MCF 10A (cell line): ENCODE results near the gene FSD1. TPM values are rescaled to one million over a fixed set of nuclear protein-coding genes. Genes with fewer than 3 reads are reported as not detected.
A peak's percentile ranks its signal among the peaks of the same experiment; 100 is the strongest.

ENCODE experiments used
- BruUV-seq: library from RNA; stranded (reverse); fragments of 400-500 nt; replicated peaks from 2 replicates; lab custom pipeline; 2021; lab: Mats Ljungman, UMichigan
- CTCF ChIA-PET: fragments of 300-600 bp; sonication (Branson Sonifier 250); formaldehyde crosslinking; extraction: SDS; loops from one replicate; lab custom pipeline; 2021; ENCODE audit warnings: antibody characterized with exemption, inconsistent platforms; lab: Yijun Ruan, JAX
- POLR2A ChIA-PET: fragments of 300-600, 350-650 bp; sonication (Branson Sonifier 250); formaldehyde crosslinking; extraction: SDS; loops from one replicate; lab custom pipeline; 2020; ENCODE audit warnings: antibody characterized with exemption, inconsistent platforms; lab: Yijun Ruan, JAX
- DNase-seq: peaks from one replicate; pipeline ENCODE4 v3.0.0-alpha.2; 2018; ENCODE audit not compliant: unreplicated experiment
- H3K27ac Mint-ChIP-seq: one replicate; pipeline ENCODE4 v1.8.0; 2022; ENCODE audit warnings: mild to moderate bottlenecking, low read depth, mixed read lengths; ENCODE audit not compliant: unreplicated experiment
- H3K27me3 Mint-ChIP-seq: one replicate; pipeline ENCODE4 v1.8.0; 2022; ENCODE audit warnings: mixed read lengths; ENCODE audit not compliant: insufficient read depth, unreplicated experiment
- H3K36me3 Mint-ChIP-seq: one replicate; pipeline ENCODE4 v1.8.0; 2022; ENCODE audit warnings: mild to moderate bottlenecking, moderate library complexity, mixed read lengths; ENCODE audit not compliant: insufficient read depth, unreplicated experiment
- H3K4me1 Mint-ChIP-seq: one replicate; pipeline ENCODE4 v1.8.0; 2022; ENCODE audit warnings: mixed read lengths; ENCODE audit not compliant: insufficient read depth, unreplicated experiment
- H3K4me3 Mint-ChIP-seq: one replicate; pipeline ENCODE4 v1.8.0; 2022; ENCODE audit warnings: mild to moderate bottlenecking, moderate library complexity, mixed read lengths; ENCODE audit not compliant: unreplicated experiment
- H3K9me3 Mint-ChIP-seq: one replicate; pipeline ENCODE4 v1.8.0; 2022; ENCODE audit warnings: mixed read lengths; ENCODE audit not compliant: unreplicated experiment
- intact Hi-C: fragments of 100-400 bp; cut with micrococcal nuclease; formaldehyde crosslinking; loops from 2 replicates; pipeline ENCODE4 v1.14.1; 2022
- total RNA-seq: library from RNA; stranded (reverse); gene quantifications from 2 replicates; pipeline ENCODE4 v1.2.3, GENCODE V29; 2022
- TF ChIP-seq, protein P1 (sequence below): fragments of 200-600 bp; IDR thresholded peaks from one replicate; pipeline ENCODE4 v1.8.0; 2022; ENCODE audit warnings: antibody characterized with exemption, mild to moderate bottlenecking; ENCODE audit not compliant: unreplicated experiment

FSD1 gene
- total RNA-seq, 1 experiment from 2014 or later, result not detected

DNA sequence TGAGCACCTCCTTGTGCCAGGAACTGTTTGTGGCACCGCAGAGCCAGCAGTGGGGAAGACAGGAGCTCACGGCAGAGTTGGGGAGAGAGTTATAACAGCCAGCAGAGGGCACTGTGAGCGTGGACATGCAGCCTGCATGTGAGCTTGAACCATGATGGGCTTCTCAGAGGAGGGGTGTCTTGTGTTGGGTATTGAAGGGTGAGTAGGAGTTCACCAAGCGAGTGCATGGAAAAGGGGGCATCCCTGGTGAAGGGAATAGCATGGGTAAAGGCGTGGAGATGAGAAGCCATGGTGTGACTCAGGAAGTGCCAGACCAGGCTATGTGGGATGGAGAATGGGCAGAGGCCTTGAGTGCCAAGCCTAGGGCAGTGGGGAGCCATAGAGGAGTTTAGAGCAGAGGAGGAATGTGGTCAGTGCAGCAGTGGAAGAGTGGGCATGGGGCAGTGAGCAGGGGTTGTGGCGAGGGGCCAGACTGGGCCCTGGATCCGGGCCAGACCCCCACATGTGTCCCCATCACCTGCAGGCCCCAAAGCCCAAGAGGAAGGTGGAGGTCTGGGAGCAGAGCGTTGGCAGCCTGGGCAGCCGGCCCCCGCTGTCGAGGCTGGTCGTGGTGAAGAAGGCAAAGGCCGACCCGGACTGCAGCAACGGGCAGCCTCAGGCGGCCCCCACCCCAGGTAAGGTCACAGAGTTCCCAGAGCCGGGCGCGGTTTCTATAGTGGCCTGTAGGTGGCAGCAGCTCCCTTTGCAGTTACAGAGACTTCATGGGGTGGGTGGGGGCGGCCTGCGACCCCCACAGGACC is 37.1 kb upstream of the FSD1 start:
- no TSS peak for BruUV-seq
- POLR2A ChIA-PET, result interaction anchor here (0.8 to 1.4 kb wide), 4 partner anchors 71 to 93 kb away, joined by 3 to 5 read pairs (median 4); partner anchors contain the start of gene STAP2
- no peak overlapping the region for H3K27ac Mint-ChIP-seq
- TF ChIP-seq, protein P1, sequence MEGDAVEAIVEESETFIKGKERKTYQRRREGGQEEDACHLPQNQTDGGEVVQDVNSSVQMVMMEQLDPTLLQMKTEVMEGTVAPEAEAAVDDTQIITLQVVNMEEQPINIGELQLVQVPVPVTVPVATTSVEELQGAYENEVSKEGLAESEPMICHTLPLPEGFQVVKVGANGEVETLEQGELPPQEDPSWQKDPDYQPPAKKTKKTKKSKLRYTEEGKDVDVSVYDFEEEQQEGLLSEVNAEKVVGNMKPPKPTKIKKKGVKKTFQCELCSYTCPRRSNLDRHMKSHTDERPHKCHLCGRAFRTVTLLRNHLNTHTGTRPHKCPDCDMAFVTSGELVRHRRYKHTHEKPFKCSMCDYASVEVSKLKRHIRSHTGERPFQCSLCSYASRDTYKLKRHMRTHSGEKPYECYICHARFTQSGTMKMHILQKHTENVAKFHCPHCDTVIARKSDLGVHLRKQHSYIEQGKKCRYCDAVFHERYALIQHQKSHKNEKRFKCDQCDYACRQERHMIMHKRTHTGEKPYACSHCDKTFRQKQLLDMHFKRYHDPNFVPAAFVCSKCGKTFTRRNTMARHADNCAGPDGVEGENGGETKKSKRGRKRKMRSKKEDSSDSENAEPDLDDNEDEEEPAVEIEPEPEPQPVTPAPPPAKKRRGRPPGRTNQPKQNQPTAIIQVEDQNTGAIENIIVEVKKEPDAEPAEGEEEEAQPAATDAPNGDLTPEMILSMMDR, result peak; percentile 87
- intact Hi-C loops, result loop anchor here (1.0 kb wide), 1 partner anchor 85 kb away; no protein-coding TSS in a partner anchor
- no peak overlapping the region for H3K4me3 Mint-ChIP-seq
- H3K4me1 Mint-ChIP-seq, result peaks cover 5% of the 10 kb centered on the region
- no peaks in the 10 kb centered on the region for H3K27me3 Mint-ChIP-seq
- CTCF ChIA-PET, result interaction anchor here (0.5 to 2.9 kb wide), 26 partner anchors 10 to 288 kb away, joined by 3 to 33 read pairs (median 4); partner anchors contain the start of genes FSD1 and MPND
- no peaks in the 10 kb centered on the region for H3K9me3 Mint-ChIP-seq
- peak; percentile 77 for DNase-seq
- H3K36me3 Mint-ChIP-seq, result peaks cover 65% of the 10 kb centered on the region

DNA sequence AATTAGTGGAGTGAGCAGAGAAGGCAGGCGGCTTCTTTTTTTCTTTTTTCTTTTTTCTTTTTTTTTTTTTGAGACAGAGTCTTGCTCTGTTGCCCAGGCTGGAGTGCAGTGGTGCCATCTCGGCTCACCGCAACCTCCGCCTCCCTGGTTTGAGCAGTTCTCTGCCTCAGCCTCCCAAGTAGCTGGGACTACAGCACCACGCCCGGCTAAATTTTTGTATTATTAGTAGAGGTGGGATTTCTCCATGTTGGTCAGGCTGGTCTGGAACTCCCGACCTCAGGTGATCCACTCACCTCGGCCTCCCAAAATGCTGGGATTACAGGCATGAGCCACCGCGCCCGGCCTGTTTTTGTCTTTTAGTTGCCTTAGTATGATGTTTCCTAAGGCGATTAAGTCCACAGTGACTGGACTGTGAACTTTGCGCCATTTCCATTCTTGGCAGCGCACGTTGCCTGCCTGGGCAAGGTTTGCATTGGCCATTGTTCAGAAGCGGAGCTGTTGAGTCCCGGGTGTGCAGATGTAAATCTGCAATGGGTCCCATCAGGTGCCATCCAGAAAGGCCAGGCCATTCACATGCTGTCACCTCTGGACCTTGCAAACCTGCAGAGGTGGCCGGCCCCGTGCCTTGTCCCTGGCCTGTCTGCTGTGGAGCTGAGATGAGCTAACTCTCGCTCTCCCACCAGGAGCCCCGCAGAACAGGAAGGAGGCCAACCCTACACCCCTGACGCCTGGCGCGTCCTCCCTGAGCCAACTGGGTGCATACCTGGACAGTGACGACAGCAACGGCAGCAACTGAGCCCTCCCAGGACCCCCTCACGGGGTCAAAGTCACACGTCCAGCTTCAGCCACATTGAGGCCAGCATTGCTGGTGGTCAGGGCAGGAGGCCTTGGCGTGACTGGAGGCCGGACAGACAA is 36.2 kb upstream of the FSD1 start:
- POLR2A ChIA-PET, result interaction anchor here (0.8 to 1.4 kb wide), 3 partner anchors 70 to 84 kb away, joined by 3 to 5 read pairs (median 4); partner anchors contain the start of gene STAP2
- no peaks in the 10 kb centered on the region for H3K27me3 Mint-ChIP-seq
- H3K36me3 Mint-ChIP-seq, result peaks cover 59% of the 10 kb centered on the region
- TF ChIP-seq, protein P1, result no peak
- H3K4me1 Mint-ChIP-seq, result peaks cover 5% of the 10 kb centered on the region
- no peak overlapping the region for H3K4me3 Mint-ChIP-seq
- no TSS peak for BruUV-seq
- no peak overlapping the region for H3K27ac Mint-ChIP-seq
- H3K9me3 Mint-ChIP-seq, result no peaks in the 10 kb centered on the region
- intact Hi-C loops, result loop anchor here (1.0 kb wide), 1 partner anchor 84 kb away; no protein-coding TSS in a partner anchor
- DNase-seq, result no peak
- CTCF ChIA-PET, result interaction anchor here (0.5 to 2.9 kb wide), 19 partner anchors 12 to 295 kb away, joined by 3 to 33 read pairs (median 4); partner anchors contain the start of gene MPND

DNA sequence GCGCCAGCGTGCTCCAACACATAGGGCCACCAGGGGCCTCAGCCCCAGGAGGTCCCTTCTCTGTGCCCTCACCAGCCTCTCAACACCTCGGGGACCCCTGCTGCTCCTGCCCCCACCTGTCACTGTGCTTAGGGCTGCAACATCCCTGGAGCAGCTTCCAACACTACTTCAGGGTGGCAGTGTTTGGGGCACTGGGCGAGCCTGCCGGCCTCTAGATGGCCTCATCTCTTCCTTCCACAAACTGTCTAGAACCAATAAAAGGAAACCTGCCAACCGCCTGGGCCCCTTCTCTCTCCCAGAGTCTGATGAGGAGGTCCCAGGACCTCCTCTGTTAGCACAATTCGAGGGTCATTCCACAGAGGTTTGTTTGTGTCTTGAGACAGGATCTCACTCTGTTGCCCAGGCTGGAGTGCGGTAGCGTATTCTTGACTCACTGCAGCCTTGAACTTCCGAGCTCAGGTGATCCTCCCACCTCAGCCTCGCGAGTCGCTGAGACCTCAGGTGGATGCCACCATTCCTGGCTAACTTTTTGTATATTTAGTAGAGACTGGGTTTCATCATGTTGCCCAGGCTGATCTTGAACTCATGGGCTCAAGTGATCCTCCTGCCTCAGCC is 35.5 kb upstream of the FSD1 start:
- H3K4me1 Mint-ChIP-seq, result peaks cover 5% of the 10 kb centered on the region
- TF ChIP-seq, protein P1, result no peak
- ChIA-PET CTCF (interaction anchor here (0.5 to 2.9 kb wide), 7 partner anchors 26 to 296 kb away, joined by 4 to 33 read pairs (median 4); no protein-coding TSS in a partner anchor), POLR2A (no interaction called here)
- peaks cover 51% of the 10 kb centered on the region for H3K36me3 Mint-ChIP-seq
- no peak overlapping the region for H3K27ac Mint-ChIP-seq
- no peak overlapping the region for H3K4me3 Mint-ChIP-seq
- H3K9me3 Mint-ChIP-seq, result no peaks in the 10 kb centered on the region
- DNase-seq, result no peak
- TSS peak; percentile 60 for BruUV-seq
- intact Hi-C loops, result no loop called here
- no peaks in the 10 kb centered on the region for H3K27me3 Mint-ChIP-seq
